HG03439 (cell line): ENCODE results near the gene ZNF169.
"Not testable (repeated sequence)": the region's sequence is repeated elsewhere in the genome, so short reads cannot be mapped to it uniquely, and the experiment has no call there.

ENCODE experiments used
- ATAC-seq: cut with Tn5 transposase; IDR thresholded peaks from one replicate; pipeline ENCODE4 v1.9.1; 2021; ENCODE audit warnings: mild to moderate bottlenecking, moderate library complexity; ENCODE audit not compliant: unreplicated experiment

ZNF169 gene

DNA sequence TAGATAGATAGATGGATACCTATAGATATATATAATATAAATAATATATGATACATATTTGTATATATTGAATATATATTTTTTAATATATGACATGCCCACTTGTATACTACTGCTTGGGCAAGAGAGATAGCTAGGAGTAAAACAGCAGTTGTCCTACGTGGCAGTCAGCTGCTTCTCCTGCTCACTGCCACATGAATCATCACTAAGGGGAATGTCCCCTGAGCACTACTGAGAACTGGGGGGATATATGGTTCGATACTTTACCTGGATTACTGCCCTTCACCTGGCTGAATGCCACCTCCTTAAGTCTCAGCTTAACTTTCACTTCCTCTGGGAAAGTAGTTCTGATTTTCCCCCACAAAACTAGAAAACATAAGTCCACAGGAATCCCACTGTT is 82.6 kb downstream of the ZNF169 start:
- not testable (repeated sequence) for ATAC-seq

DNA sequence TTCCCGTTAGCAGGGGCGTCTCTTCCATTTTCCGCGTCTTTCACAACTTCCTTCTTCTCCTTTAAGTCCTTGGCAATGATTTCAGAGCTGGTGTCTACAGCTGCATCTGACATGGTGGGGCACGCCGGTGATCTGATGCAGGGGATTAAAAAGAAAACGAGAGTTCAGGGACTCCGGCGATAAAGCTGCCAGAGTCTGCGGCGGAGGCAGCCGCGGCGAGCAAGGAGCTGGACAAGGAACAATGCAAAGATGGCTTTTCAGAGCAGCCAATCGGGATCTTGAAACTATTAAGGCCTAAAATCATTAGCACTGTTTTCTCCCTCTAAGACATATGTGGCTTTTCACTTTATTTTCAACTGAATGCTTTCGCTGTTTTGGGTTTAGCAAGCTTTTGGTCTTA is 88.4 kb downstream of the ZNF169 start:
- ATAC-seq: not testable (repeated sequence)

DNA sequence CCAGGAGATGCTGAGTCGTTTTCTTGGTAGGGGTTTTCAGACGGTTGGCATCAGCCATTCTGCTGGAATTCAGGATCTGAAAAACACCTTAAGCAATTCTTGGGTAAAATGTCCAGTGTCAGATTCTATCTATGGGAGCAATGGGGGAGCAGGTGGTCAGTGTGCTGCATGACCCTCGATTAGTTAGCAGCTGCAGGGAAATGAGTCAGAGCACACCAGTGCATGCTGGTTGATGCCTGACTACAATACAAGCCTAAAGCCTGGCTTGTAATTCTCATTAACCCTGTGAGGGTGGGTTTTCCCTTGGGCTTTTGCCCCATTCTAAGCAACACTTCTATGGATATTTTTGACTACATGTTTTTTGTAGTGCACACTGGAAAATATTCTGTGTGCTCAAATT is 89.7 kb downstream of the ZNF169 start:
- ATAC-seq: not testable (repeated sequence)
